K562 (cell line): ENCODE results near the gene NCAPD2. TPM values are rescaled to one million over a fixed set of nuclear protein-coding genes. Genes with fewer than 3 reads are reported as not detected.

Experiments used
- ATAC-seq: fragments of 200-7000 bp; cut with Tn5 transposase; 3 replicates; pipeline ENCODE4 v1.9.1; 2020; ENCODE audit warnings: moderate library complexity
- BruUV-seq: library from RNA; stranded (reverse); fragments of 400-500 nt; replicated peaks from 2 replicates; lab custom pipeline; 2021; lab: Mats Ljungman, UMichigan
- CTCF ChIA-PET: fragments of 300-600 bp; formaldehyde crosslinking; extraction: SDS; loops from one replicate; lab custom pipeline; 2021; ENCODE audit warnings: low intra/inter-chr PET ratio; lab: Yijun Ruan, JAX
- POLR2A ChIA-PET: fragments of 300-600, 350-650 bp; sonication (Branson Sonifier 250); formaldehyde crosslinking; extraction: SDS; loops from one replicate; lab custom pipeline; 2021; ENCODE audit warnings: antibody characterized with exemption, inconsistent platforms; lab: Yijun Ruan, JAX
- DNase-seq, 4 experiments: peaks; one replicate each; pipeline versions ENCODE4 v3.0.0 to v3.0.0-alpha.2; 2011 to 2018; ENCODE audit warnings: low spot score in 3 of 4, mixed read lengths in 3 of 4; ENCODE audit errors: extremely low read depth in 1 of 4
- FAIRE-seq: peaks from 2 replicates; lab custom pipeline; 2011; peaks lifted over from hg19 to GRCh38; lab: Jason Lieb, UNC
- H2AFZ ChIP-seq: 2 replicates; pipeline ENCODE4 v1.6.0; 2011; ENCODE audit warnings: low read depth, low read length, control low read depth, inconsistent platforms
- H3K27ac ChIP-seq: fragments of 200-600 bp; 3 replicates; pipeline ENCODE4 v1.8.0; 2011; ENCODE audit warnings: low read depth, mild to moderate bottlenecking, control low read depth, inconsistent platforms, low read length, moderate library complexity, mixed read lengths; ENCODE audit errors: extremely low read depth
- H3K27me3 ChIP-seq, 2 experiments: fragments of 300-600 bp in 1 of 2; 2 replicates in 1 of 2; 3 replicates in 1 of 2; pipeline versions ENCODE4 v1.6.0 to v1.8.0; 2011; ENCODE audit warnings: inconsistent platforms in 2 of 2, low read length in 2 of 2, mild to moderate bottlenecking in 1 of 2, mixed read lengths in 1 of 2, moderate library complexity in 1 of 2; ENCODE audit not compliant: control insufficient read depth in 2 of 2, insufficient read depth in 2 of 2
- H3K36me3 ChIP-seq: fragments of 300-600 bp; 3 replicates; pipeline ENCODE4 v1.8.0; 2011; ENCODE audit warnings: mild to moderate bottlenecking, low read length, inconsistent platforms; ENCODE audit not compliant: control insufficient read depth, insufficient read depth
- H3K4me1 ChIP-seq, 2 experiments: fragments of 200-600 bp in 1 of 2; replicated peaks in 1 of 2; 2 replicates in 1 of 2; 3 replicates in 1 of 2; pipeline versions ENCODE4 v1.5.1 to v1.8.0; 2011; ENCODE audit warnings: inconsistent platforms in 2 of 2, low read length in 2 of 2, mild to moderate bottlenecking in 1 of 2, mixed read lengths in 1 of 2, moderate library complexity in 1 of 2; ENCODE audit not compliant: control insufficient read depth in 2 of 2, insufficient read depth in 2 of 2
- H3K4me2 ChIP-seq: 2 replicates; pipeline ENCODE4 v1.6.1; 2011; ENCODE audit warnings: low read length, control low read depth, inconsistent platforms, mixed read lengths; ENCODE audit not compliant: insufficient read depth
- H3K4me3 ChIP-seq: fragments of 200-600 bp; sonication (generic), shearing (Covaris generic); 2 replicates; pipeline ENCODE4 v1.5.1; 2016; ENCODE audit warnings: control low read depth, inconsistent platforms
- H3K79me2 ChIP-seq: fragments of 200-600 bp; 3 replicates; pipeline ENCODE4 v1.8.0; 2011; ENCODE audit warnings: low read length, inconsistent platforms; ENCODE audit not compliant: control insufficient read depth, insufficient read depth
- H3K9ac ChIP-seq, 2 experiments: 2 replicates each; pipeline versions ENCODE4 v1.6.0 to v1.6.1; 2011; ENCODE audit warnings: low read depth in 2 of 2, low read length in 2 of 2, control low read depth in 1 of 2, inconsistent platforms in 1 of 2, mild to moderate bottlenecking in 1 of 2, mixed read lengths in 1 of 2; ENCODE audit not compliant: insufficient read depth in 1 of 2
- H3K9me1 ChIP-seq: one replicate; pipeline ENCODE4 v1.6.0; 2011; ENCODE audit warnings: inconsistent platforms, mild to moderate bottlenecking, low read length, moderate library complexity; ENCODE audit not compliant: control insufficient read depth, insufficient read depth
- H3K9me3 ChIP-seq: replicated peaks from 2 replicates; pipeline ENCODE4 v1.5.1; 2011; ENCODE audit warnings: low read depth, low read length, inconsistent platforms; ENCODE audit not compliant: control insufficient read depth, insufficient read depth
- H4K20me1 ChIP-seq: replicated peaks from 2 replicates; pipeline ENCODE4 v1.6.1; 2011; ENCODE audit warnings: low read length, inconsistent platforms, mixed read lengths; ENCODE audit not compliant: control insufficient read depth, insufficient read depth
- KLF13 ChIP-seq: fragments of 450-650 bp; IDR thresholded peaks from 2 replicates; pipeline ENCODE4 v1.6.1; 2016; ENCODE audit warnings: missing genetic modification characterization, low read depth, mild to moderate bottlenecking, missing compliant biosample characterization, moderate library complexity, borderline replicate concordance
- NCOA4 ChIP-seq: fragments of 450-650 bp; IDR thresholded peaks from 2 replicates; pipeline ENCODE4 v1.6.1; 2018; ENCODE audit warnings: mild to moderate bottlenecking; ENCODE audit not compliant: partially characterized antibody
- REST ChIP-seq, 2 experiments: fragments of 450-650 bp; formaldehyde crosslinking in 1 of 2; IDR thresholded peaks; 2 replicates each; pipeline versions ENCODE4 v1.4.0 to v1.6.1; 2014 to 2020; ENCODE audit warnings: mild to moderate bottlenecking in 2 of 2, borderline replicate concordance in 1 of 2, low read depth in 1 of 2
- WGBS: fragments of 100-300 bp; shearing (Covaris generic); methylation state at CpG from one replicate; pipeline ENCODE4 v1.1.6; 2016; ENCODE audit warnings: low coverage, mixed read lengths; ENCODE audit not compliant: insufficient coverage; ENCODE audit errors: missing lambda C conversion rate; 5-methylcytosine and 5-hydroxymethylcytosine counted together
- in situ Hi-C: fragments of 300-500 bp; cut with MboI; formaldehyde crosslinking; loops from 4 replicates; pipeline ENCODE4 v1.15.0; 2018; ENCODE audit warnings: inconsistent platforms, mixed read lengths
- intact Hi-C: fragments of 100-400 bp; cut with micrococcal nuclease; formaldehyde crosslinking; loops from 2 replicates; pipeline ENCODE4 v1.14.2; 2022
- polyA plus RNA-seq, 8 experiments: library from polyadenylated mRNA; depleted of rRNA in 4 of 8; stranded (reverse) in 5 of 8; unstranded in 3 of 8; fragments of >200 nt; fragmentation: Nextera tagmentation in 2 of 8; fragmentation: Illumina TruSeq in 1 of 8; extraction: Ambion mirVana in 2 of 8; extraction: Trizol in 1 of 8; gene quantifications; 2 replicates each; pipeline versions ENCODE4 v1.2.1 to v1.2.3, GENCODE V29; 2011 to 2014; ENCODE audit warnings: inconsistent platforms in 1 of 8, missing spikeins in 1 of 8
- total RNA-seq, 7 experiments: library from RNA; depleted of rRNA in 6 of 7; stranded (reverse); fragments of >200 nt in 6 of 7; fragmentation: Illumina TruSeq in 2 of 7; extraction: Trizol in 2 of 7; gene quantifications; 2 replicates each; pipeline versions ENCODE4 v1.2.1 to v1.2.3, GENCODE V29; 2011 to 2021; ENCODE audit warnings: low replicate concordance in 1 of 7
- TF ChIP-seq, protein P1 (sequence below): fragments of 250-450 bp; sonication (Bioruptor Pico); IDR thresholded peaks from 2 replicates; pipeline ENCODE4 v1.8.0; 2021; ENCODE audit warnings: moderate library complexity, mild to moderate bottlenecking, inconsistent platforms

NCAPD2 gene
- total and polyA plus RNA-seq, 9 of the 15 experiments (the other 6 are each of a cell fraction or from before 2014, with no cell fraction given), result 16.9 to 93.7 (median 68.3) TPM

DNA sequence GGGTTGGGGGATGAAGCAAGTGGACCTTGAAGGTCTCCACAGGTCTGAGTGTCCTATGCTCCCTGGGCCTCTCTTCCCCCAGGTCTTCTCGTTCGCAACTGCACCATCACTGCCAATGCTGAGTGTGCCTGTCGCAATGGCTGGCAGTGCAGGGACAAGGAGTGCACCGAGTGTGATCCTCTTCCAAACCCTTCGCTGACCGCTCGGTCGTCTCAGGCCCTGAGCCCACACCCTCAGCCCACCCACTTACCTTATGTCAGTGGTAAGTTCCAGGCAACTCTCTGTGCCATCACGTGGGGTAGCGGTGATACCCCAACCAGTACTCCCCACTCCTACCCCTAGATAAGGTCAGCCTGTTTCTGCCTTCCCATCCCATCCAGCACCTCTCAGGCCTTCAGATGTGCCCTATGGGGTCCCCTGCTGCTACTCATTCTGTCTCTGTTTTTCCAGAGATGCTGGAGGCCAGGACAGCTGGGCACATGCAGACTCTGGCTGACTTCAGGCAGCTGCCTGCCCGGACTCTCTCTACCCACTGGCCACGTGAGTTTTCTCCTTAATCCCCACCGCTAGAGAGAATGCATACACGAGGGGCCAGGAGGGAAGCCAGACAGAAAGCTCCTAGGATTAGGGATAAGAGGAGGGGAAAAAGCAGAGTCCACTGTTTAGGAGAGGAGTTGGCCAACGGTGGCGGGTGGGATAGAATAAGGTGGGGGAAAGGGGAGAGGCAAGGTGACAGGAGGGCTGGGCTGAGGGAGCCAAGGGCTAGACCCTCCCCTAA lies 43.6 kb upstream of the NCAPD2 start:
- Histone ChIP-seq H3K9ac (0 out of 4 replicates have a peak overlapping the region, but pooled peaks of 1 of the 2 experiments have one; percentile 4), H2AFZ (no peak overlapping the region), H3K27ac (no peak overlapping the region), H3K9me3 (no peaks in the 10 kb centered on the region), H3K27me3 (peaks cover 0 to 3% of the 10 kb centered on the region in 2 experiments; a peak in 4 of 5 replicates), H3K36me3 (no peaks in the 10 kb centered on the region), H4K20me1 (no peaks in the 10 kb centered on the region), H3K9me1 (no peaks in the 10 kb centered on the region), H3K4me3 (no peak overlapping the region), H3K4me1 (peaks cover 12 to 24% of the 10 kb centered on the region in 2 experiments; a peak in 4 of 5 replicates), H3K79me2 (no peaks in the 10 kb centered on the region), H3K4me2 (no peak overlapping the region)
- no peak for FAIRE-seq
- CTCF ChIA-PET, result no interaction called here
- 64% methylated on average over 5 of the region's 16 CpGs for WGBS
- no TSS peak for BruUV-seq
- no peak for DNase-seq
- no peak for ATAC-seq
- POLR2A ChIA-PET, result interaction anchor here (1.2 kb wide), 2 partner anchors 9 to 12 kb away, joined by 3 to 4 read pairs; no protein-coding TSS in a partner anchor
- intact Hi-C loops, result no loop called here
- in situ Hi-C loops, result loop anchor here (25.0 kb wide), 1 partner anchor 388 kb away; no protein-coding TSS in a partner anchor
- TF ChIP-seq NCOA4, result no peak

DNA sequence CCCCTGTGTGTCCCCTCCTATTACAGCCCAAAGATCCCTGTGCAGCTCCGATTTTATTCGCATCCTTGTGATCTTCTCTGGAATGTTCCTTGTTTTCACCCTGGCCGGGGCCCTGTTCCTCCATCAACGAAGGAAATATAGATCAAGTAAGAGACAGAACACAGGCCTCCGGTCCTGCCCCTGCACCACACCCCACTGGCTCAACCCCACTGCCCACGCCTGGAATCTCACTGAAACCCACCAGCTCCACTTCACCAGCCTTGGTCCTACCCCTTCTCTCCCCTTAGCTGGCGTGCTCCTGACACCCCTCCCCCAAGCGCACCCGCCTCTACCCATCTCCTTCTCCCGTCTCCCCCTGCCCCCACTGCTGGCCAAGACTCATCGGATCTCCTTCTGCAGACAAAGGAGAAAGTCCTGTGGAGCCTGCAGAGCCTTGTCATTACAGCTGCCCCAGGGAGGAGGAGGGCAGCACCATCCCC lies 43.0 kb upstream of the NCAPD2 start:
- H3K36me3 ChIP-seq, result no peaks in the 10 kb centered on the region
- no peak overlapping the region for H3K4me3 ChIP-seq
- FAIRE-seq, result no peak
- H3K27ac ChIP-seq, result no peak overlapping the region
- ChIA-PET POLR2A (interaction anchor here (1.2 kb wide), 2 partner anchors 8 to 12 kb away, joined by 3 to 4 read pairs; no protein-coding TSS in a partner anchor), CTCF (no interaction called here)
- DNase-seq, result no peak
- intact Hi-C loops, result no loop called here
- ATAC-seq, result no peak
- no TSS peak for BruUV-seq
- no peaks in the 10 kb centered on the region for H3K27me3 ChIP-seq
- peak overlapping the region in 1 of 2 experiments; percentile 91; a peak in 2 of 4 replicates for H3K9ac ChIP-seq
- in situ Hi-C loops, result loop anchor here (25.0 kb wide), 1 partner anchor 389 kb away; no protein-coding TSS in a partner anchor
- H3K4me1 ChIP-seq, result peaks cover 12 to 24% of the 10 kb centered on the region in 2 experiments; a peak in 4 of 5 replicates
- H3K9me3 ChIP-seq, result no peaks in the 10 kb centered on the region
- H3K79me2 ChIP-seq, result no peaks in the 10 kb centered on the region
- H4K20me1 ChIP-seq, result no peaks in the 10 kb centered on the region
- no peaks in the 10 kb centered on the region for H3K9me1 ChIP-seq
- no peak overlapping the region for H3K4me2 ChIP-seq
- 85% methylated on average over 5 of the region's 11 CpGs for WGBS
- peak overlapping the region; percentile 99 for H2AFZ ChIP-seq
- no peak for TF ChIP-seq KLF13 (tag)
- TF ChIP-seq REST (IDR thresholded peaks at IDR 0.05; ENCODE audit: borderline replicate concordance), result no peak
- no peak for TF ChIP-seq REST (CRISPR knock-in tag; IDR thresholded peaks at IDR 0.05; ENCODE audit: low read depth)
- TF ChIP-seq, protein P1, sequence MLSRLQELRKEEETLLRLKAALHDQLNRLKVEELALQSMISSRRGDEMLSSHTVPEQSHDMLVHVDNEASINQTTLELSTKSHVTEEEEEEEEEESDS (CRISPR knock-in tag), result no peak
